Coronary artery (tissue), 2 donors: ENCODE measurements around the gene TTC4.
"Not testable (repeated sequence)": the region's sequence is repeated elsewhere in the genome, so short reads cannot be mapped to it uniquely, and the experiment has no call there.

Experiments used
- DNase-seq: peaks from one replicate; pipeline ENCODE4 v3.0.0-alpha.2; 2017; ENCODE audit warnings: low spot score
- H3K27ac ChIP-seq, 2 donors: fragments of 200-600 bp; sonication (generic); one replicate each; pipeline ENCODE4 v1.5.1; 2016 to 2019
- H3K4me3 ChIP-seq: fragments of 200-600 bp; sonication (generic); 2 replicates; pipeline ENCODE4 v1.5.1; 2016; ENCODE audit warnings: mild to moderate bottlenecking, moderate library complexity
- TF ChIP-seq, protein P1 (sequence below): fragments of 200-600 bp; sonication (generic); IDR thresholded peaks from one replicate; pipeline ENCODE4 v1.5.1; 2019; ENCODE audit warnings: antibody characterized with exemption

The TTC4 gene

DNA sequence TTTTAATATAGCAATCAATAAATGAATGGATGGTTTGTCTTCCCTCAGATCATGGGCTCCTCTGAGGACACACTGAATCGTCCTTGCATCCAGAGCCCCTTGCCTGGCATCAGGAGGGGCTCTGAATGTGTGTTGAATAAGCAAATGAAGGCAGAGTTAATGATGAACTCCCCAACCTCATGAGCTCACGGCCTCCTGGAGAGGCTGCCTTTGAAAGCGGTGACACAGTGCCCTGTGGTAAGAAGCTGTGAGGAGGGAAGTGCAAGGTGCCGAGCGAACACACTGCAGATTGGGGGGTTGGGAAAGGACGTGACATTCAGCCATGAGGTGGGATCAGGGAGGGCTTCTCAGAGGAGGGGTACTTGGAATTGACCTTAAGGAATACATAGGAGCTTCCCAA lies 51.9 kb downstream of the TTC4 start:
- Histone ChIP-seq H3K27ac (no peak overlapping the region), H3K4me3 (no peak overlapping the region)
- TF ChIP-seq, protein P1, sequence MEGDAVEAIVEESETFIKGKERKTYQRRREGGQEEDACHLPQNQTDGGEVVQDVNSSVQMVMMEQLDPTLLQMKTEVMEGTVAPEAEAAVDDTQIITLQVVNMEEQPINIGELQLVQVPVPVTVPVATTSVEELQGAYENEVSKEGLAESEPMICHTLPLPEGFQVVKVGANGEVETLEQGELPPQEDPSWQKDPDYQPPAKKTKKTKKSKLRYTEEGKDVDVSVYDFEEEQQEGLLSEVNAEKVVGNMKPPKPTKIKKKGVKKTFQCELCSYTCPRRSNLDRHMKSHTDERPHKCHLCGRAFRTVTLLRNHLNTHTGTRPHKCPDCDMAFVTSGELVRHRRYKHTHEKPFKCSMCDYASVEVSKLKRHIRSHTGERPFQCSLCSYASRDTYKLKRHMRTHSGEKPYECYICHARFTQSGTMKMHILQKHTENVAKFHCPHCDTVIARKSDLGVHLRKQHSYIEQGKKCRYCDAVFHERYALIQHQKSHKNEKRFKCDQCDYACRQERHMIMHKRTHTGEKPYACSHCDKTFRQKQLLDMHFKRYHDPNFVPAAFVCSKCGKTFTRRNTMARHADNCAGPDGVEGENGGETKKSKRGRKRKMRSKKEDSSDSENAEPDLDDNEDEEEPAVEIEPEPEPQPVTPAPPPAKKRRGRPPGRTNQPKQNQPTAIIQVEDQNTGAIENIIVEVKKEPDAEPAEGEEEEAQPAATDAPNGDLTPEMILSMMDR: no peak
- DNase-seq: no peak

DNA sequence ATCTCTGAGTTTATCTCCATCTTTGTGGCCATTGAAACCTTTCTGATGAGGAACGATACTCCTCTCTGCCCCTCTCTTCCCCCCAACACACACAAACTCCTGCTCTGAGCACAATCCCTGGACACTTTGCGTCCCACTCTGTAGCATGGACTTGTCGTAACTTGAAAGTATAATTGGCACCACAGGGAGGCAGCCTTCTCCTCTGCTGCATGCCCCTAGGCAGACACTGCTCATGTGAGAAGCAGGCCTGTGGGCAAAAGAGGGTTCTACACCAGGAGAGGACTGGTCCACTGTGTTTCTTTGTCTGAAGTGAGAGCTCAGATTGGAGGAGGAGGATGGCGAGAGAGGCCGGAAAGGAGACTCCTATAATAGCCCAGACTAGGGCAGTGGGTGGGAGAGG lies 52.4 kb downstream of the TTC4 start:
- no peak for DNase-seq
- no peak overlapping the region for H3K4me3 ChIP-seq
- no peak overlapping the region for H3K27ac ChIP-seq
- TF ChIP-seq, protein P1: no peak

DNA sequence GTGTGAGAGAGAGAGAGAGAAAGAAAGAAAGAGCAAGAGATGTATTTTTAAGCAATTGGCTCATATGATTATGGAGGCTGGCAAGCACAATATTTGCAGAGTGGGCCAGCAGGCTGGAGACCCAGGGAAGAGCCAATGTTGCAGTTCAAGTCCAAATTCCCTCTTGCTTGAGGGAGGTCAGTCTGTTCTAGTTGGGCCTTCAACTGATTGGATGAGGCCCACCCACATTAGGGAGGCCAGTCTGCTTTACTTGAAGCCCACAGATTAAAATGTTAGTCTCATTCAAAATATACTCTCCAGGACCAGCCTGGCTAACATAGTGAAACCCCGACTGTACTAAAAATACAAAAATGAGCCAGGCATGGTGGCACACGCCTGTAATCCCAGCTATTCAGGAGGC lies 57.3 kb downstream of the TTC4 start:
- H3K4me3 ChIP-seq: no peak overlapping the region
- no peak overlapping the region for H3K27ac ChIP-seq
- TF ChIP-seq, protein P1: no peak
- no peak for DNase-seq

DNA sequence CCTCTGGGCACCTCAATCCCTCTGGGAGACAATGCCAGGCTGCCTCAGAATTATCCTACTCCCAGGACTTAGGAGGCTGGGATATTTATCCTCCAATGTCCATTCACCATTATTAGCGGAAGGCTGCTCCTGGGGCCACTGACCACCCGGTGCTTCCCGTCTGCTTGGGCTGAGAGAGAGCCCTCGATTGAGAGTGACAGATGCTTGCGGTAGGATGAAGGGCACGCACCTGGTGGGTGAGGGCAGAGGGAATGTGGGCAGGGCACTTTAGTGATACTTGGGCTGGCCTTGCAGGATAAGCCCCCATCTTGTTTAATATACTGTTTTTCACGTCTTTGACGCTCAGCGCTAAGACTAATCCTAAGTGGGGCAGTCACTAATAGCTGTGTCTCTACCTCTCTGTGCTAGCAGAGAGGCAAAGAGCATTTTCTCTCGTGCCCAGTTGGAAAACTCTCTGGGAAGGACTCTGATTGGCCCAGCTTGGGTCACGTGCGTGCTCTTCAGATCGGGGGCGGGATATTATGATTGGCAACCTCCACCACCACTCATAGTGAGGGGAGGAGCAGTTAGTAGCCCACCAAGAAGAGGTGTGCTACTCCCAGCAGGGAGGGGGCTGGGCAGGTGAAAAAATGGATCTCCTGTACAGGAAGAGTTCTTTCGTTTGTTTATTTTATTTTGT lies 59.3 kb downstream of the TTC4 start:
- DNase-seq: no peak
- no peak overlapping the region for H3K27ac ChIP-seq
- TF ChIP-seq, protein P1: no peak
- no peak overlapping the region for H3K4me3 ChIP-seq

DNA sequence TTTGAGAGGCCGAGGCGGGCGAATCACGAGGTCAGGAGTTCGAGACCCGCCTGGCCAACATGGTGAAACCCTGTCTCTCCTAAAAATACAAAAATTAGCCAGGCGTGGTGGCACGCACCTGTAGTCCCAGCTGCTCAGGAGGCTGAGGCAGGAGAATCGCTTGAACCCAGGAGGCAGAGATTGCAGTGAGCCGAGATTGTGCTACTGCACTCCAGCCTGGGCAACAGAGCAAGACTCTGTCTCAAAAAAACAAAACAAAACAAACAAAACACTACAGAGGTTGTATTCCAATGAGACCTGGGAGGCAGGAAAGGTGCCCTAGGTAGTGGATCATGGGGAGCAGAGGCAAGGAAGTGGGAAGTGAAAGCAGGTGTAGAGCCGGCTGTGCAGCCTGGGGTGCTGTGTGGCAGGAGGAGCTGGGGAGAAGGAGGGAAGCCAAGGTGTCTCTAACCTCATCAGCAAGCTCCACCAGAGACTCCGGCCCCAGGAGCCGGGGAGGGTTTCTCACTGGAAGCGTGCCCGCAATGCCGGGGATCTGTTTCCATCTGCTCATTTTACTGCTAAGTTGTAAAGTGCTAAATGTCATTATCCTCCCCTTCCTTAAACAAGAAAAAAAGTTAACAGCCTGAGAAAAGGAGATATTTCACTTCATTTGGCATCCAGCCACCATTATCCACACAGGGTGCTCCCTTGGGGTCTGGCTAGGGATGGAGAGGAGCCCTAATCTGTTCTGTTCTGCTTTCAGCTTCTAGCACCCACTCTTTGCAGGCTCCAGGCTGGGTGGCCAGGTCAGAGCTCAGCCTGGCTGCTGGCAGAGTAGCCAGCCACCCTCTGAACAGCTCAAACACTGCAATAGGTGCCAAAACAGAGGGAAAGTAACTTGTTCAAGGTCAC lies 60.4 kb downstream of the TTC4 start:
- not testable (repeated sequence) for H3K4me3 ChIP-seq, DNase-seq, H3K27ac ChIP-seq

DNA sequence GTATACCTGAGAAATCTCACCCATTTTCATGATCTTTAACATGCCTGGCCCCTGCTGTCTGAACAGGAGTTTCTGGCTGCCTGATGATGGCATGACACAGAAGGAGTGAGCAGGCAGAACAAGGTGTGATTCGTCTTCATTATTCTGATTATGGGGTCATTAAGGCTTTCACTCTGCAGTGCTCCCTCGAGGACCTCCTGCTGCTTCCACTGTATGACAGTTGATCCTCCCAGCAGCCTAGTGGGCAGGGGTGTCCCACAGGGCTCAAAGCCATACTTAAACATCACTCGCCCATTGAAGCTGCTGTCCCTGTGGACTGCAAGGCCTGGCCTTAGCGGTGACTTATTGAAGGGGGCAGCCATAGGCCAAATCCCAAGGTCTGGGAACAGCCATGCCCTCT lies 61.4 kb downstream of the TTC4 start:
- Histone ChIP-seq H3K27ac (no peak overlapping the region), H3K4me3 (no peak overlapping the region)
- TF ChIP-seq, protein P1: no peak
- DNase-seq: no peak

DNA sequence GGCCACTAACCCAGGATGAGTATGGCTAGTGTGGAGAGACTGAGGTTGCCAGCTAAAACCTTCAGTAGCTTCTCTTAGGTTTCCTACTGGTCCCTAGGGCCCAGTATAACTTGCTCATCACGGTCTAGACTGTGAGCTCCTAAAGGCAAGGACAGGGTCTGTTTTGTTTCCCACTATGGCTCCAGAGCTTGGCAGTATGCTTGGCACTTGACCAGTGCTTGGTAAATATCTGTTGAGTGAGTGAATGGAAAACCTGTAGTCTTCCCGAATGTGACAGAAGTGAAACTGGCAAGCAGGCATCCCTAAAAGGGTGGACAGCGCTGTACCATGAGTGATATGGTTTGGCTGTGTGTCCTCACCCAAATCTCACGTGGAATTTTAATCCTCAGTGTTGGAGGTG lies 61.8 kb downstream of the TTC4 start:
- TF ChIP-seq, protein P1: no peak
- no peak overlapping the region for H3K4me3 ChIP-seq
- no peak overlapping the region for H3K27ac ChIP-seq
- DNase-seq: no peak
